ENCODE results near the gene CRYBG3. TPM values are rescaled to one million over a fixed set of nuclear protein-coding genes. Genes with fewer than 3 reads are reported as not detected.

CRYBG3 gene
- total RNA-seq (1 to 10 TPM; 3.1 to 9.5 TPM), polyA plus RNA-seq (1 to 10 TPM; 1.1 to 2.0 TPM)

GRCh38 chr3:97821774-97822358, at the start of gene CRYBG3:
CRYBG3 (plus strand) TSS chr3:97822011; CDS start chr3:97822207, 196 bp downstream.
- Histone ChIP-seq H3K9me3 (ENCODE audit: control insufficient read depth in 4 of 4, low read length in 3 of 4) (no peaks in the 10 kb centered on the region), H3K27me3 (ENCODE audit: control insufficient read depth in 4 of 4, insufficient read depth in 4 of 4, low read length in 3 of 4) (no peaks in the 10 kb centered on the region), H3K4me3 (ENCODE audit: low read depth in 1 of 3, low read length in 3 of 3) (peak within 1 kb of the TSS; percentile 84 to 97 (median 85)), H3K9ac (ENCODE audit: low read depth in 1 of 2, low read length in 2 of 2) (peak within 1 kb of the TSS; percentile 74 to 84), H3K4me1 (ENCODE audit: control insufficient read depth in 4 of 4, insufficient read depth in 4 of 4, low read length in 3 of 4) (peaks cover 0 to 7% (median 2%) of the 10 kb centered on the region in 4 donors), H3K27ac (ENCODE audit: low read depth in 1 of 2, low read length in 2 of 2) (peak within 1 kb of the TSS; percentile 62 to 84), H3K36me3 (ENCODE audit: control insufficient read depth in 4 of 4, insufficient read depth in 3 of 4, low read depth in 1 of 4, low read length in 3 of 4) (no peaks in the 10 kb centered on the region)
- DNase-seq (ENCODE audit: low spot score), result peak; percentile 72
- TF ChIP-seq EGR1 (IDR thresholded peaks at IDR 0.05; ENCODE audit: low read depth in 2 of 2) (no peak), HNF4A (conservative IDR thresholded peaks at IDR 0.05) (no peak), FOXA1 (IDR thresholded peaks at IDR 0.05) (no peak), RXRA (IDR thresholded peaks at IDR 0.05) (no peak), JUND (IDR thresholded peaks at IDR 0.05) (no peak), ATF3 (IDR thresholded peaks at IDR 0.05) (no peak), YY1 (IDR thresholded peaks at IDR 0.05) (no peak), NR2F2 (IDR thresholded peaks at IDR 0.05) (no peak), REST (IDR thresholded peaks at IDR 0.05) (no peak), ZBTB33 (IDR thresholded peaks at IDR 0.05) (no peak), HNF4G (IDR thresholded peaks at IDR 0.05) (no peak)
- WGBS, result under 1% methylated on average over 66 of the region's 66 CpGs

GRCh38 chr3:97772926-97773325, 48.9 kb upstream of the CRYBG3 start:
- Histone ChIP-seq H3K36me3 (ENCODE audit: control insufficient read depth in 4 of 4, insufficient read depth in 3 of 4, low read depth in 1 of 4, low read length in 3 of 4) (peaks cover 0 to 3% (median 0%) of the 10 kb centered on the region in 4 donors), H3K27ac (ENCODE audit: low read depth in 1 of 2, low read length in 2 of 2) (no peak overlapping the region), H3K9me3 (ENCODE audit: control insufficient read depth in 4 of 4, low read length in 3 of 4) (no peaks in the 10 kb centered on the region), H3K27me3 (ENCODE audit: control insufficient read depth in 4 of 4, insufficient read depth in 4 of 4, low read length in 3 of 4) (no peaks in the 10 kb centered on the region), H3K4me3 (ENCODE audit: low read depth in 1 of 3, low read length in 3 of 3) (no peak overlapping the region), H3K4me1 (ENCODE audit: control insufficient read depth in 4 of 4, insufficient read depth in 4 of 4, low read length in 3 of 4) (no peaks in the 10 kb centered on the region), H3K9ac (ENCODE audit: low read depth in 1 of 2, low read length in 2 of 2) (no peak overlapping the region)
- TF ChIP-seq NR2F2 (IDR thresholded peaks at IDR 0.05) (no peak), SP1 (IDR thresholded peaks at IDR 0.05) (no peak), RXRA (IDR thresholded peaks at IDR 0.05) (no peak), FOXA2 (IDR thresholded peaks at IDR 0.05) (no peak), JUND (IDR thresholded peaks at IDR 0.05) (no peak)
- DNase-seq (ENCODE audit: low spot score), result no peak
- whole genome bisulfite sequencing, result 95% methylated on average over 3 of the region's 3 CpGs

GRCh38 chr3:97778152-97778551, 43.7 kb upstream of the CRYBG3 start:
- Histone ChIP-seq H3K9me3 (ENCODE audit: control insufficient read depth in 4 of 4, low read length in 3 of 4) (no peaks in the 10 kb centered on the region), H3K4me3 (ENCODE audit: low read depth in 1 of 3, low read length in 3 of 3) (no peak overlapping the region), H3K4me1 (ENCODE audit: control insufficient read depth in 4 of 4, insufficient read depth in 4 of 4, low read length in 3 of 4) (peaks cover 0 to 3% (median 0%) of the 10 kb centered on the region in 4 donors), H3K27me3 (ENCODE audit: control insufficient read depth in 4 of 4, insufficient read depth in 4 of 4, low read length in 3 of 4) (no peaks in the 10 kb centered on the region), H3K9ac (ENCODE audit: low read depth in 1 of 2, low read length in 2 of 2) (no peak overlapping the region), H3K27ac (ENCODE audit: low read depth in 1 of 2, low read length in 2 of 2) (no peak overlapping the region), H3K36me3 (ENCODE audit: control insufficient read depth in 4 of 4, insufficient read depth in 3 of 4, low read depth in 1 of 4, low read length in 3 of 4) (no peaks in the 10 kb centered on the region)
- DNase-seq (ENCODE audit: low spot score), result no peak
- TF ChIP-seq NR2F2 (IDR thresholded peaks at IDR 0.05) (no peak), ZBTB33 (IDR thresholded peaks at IDR 0.05) (no peak), REST (IDR thresholded peaks at IDR 0.05) (no peak), JUND (IDR thresholded peaks at IDR 0.05) (no peak), FOXA2 (IDR thresholded peaks at IDR 0.05) (no peak), HNF4G (IDR thresholded peaks at IDR 0.05) (no peak), ATF3 (IDR thresholded peaks at IDR 0.05) (no peak), FOXA1 (IDR thresholded peaks at IDR 0.05) (no peak)
